Body of pancreas (tissue), 4 donors: ENCODE results near the gene P2RY6. TPM values are rescaled to one million over a fixed set of nuclear protein-coding genes. Genes with fewer than 3 reads are reported as not detected.

ENCODE experiments used
- ATAC-seq: fragments of 150-250 bp; one replicate; pipeline ENCODE4 v1.9.1; 2016
- DNase-seq, 4 donors: peaks; one replicate each; pipeline ENCODE4 v3.0.0-alpha.2; 2019
- H3K27ac ChIP-seq, 4 donors: fragments of 200-600 bp; sonication (generic); 1 replicate in 3 of 4; 2 replicates in 1 of 4; pipeline versions ENCODE4 v1.5.1 to v1.6.1; 2016 to 2019; ENCODE audit warnings: mild to moderate bottlenecking in 1 of 4, mixed read lengths in 1 of 4, moderate library complexity in 1 of 4
- H3K27me3 ChIP-seq, 2 donors: fragments of 200-600 bp; sonication (generic); one replicate each; pipeline ENCODE4 v1.6.0; 2016; ENCODE audit warnings: mild to moderate bottlenecking in 1 of 2
- H3K36me3 ChIP-seq, 2 donors: fragments of 200-600 bp; sonication (generic); replicated peaks in 1 of 2; 2 replicates each; pipeline ENCODE4 v1.5.1; 2016; ENCODE audit warnings: low read depth in 2 of 2; ENCODE audit not compliant: insufficient read depth in 1 of 2
- H3K4me1 ChIP-seq: fragments of 200-600 bp; sonication (generic); one replicate; pipeline ENCODE4 v1.6.0; 2016
- H3K4me3 ChIP-seq, 2 donors: fragments of 200-600 bp; sonication (generic); 1 replicate in 1 of 2; 2 replicates in 1 of 2; pipeline ENCODE4 v1.5.1; 2016 to 2019
- H3K9me3 ChIP-seq, 3 donors: fragments of 200-600 bp; sonication (generic); 1 replicate in 2 of 3; 2 replicates in 1 of 3; pipeline ENCODE4 v1.5.1; 2016
- CTCF ChIP-seq, 7 experiments: fragments of 450-650 bp in 4 of 7; fragments of 200-600 bp in 3 of 7; sonication (generic) in 3 of 7; IDR thresholded peaks; one replicate each; pipeline ENCODE4 v1.5.1; 2016 to 2019; ENCODE audit warnings: antibody characterized with exemption in 7 of 7
- POLR2A ChIP-seq, 3 donors: fragments of 450-650 bp; IDR thresholded peaks; one replicate each; pipeline ENCODE4 v1.6.1; 2016; ENCODE audit warnings: antibody characterized with exemption in 3 of 3, mild to moderate bottlenecking in 2 of 3
- WGBS, 2 donors: methylation state at CpG; one replicate each; pipeline ENCODE4 v1.1.5; 2017; 5-methylcytosine and 5-hydroxymethylcytosine counted together
- intact Hi-C: fragments of 100-400 bp; cut with DNase I; formaldehyde crosslinking; loops from one replicate; pipeline ENCODE4 v1.15.1; 2023
- total RNA-seq, 2 donors: library from RNA; depleted of rRNA; stranded (reverse); fragments of >200 nt; gene quantifications; one replicate each; pipeline ENCODE4 v1.1.0, GENCODE V29; 2016

P2RY6 gene
- total RNA-seq, 2 donors from 2014 or later: not detected

GRCh38 chr11:73320763-73321603 is 48.8 kb downstream of the P2RY6 start:
- intact Hi-C loops: no loop called here
- Histone ChIP-seq H3K4me3 (no peak overlapping the region), H3K9me3 (no peaks in the 10 kb centered on the region), H3K27ac (peak overlapping the region in 2 of 4 donors; percentile 55 to 60), H3K4me1 (peaks cover 35% of the 10 kb centered on the region), H3K27me3 (no peaks in the 10 kb centered on the region), H3K36me3 (no peaks in the 10 kb centered on the region)
- DNase-seq: no peak
- no peak for ATAC-seq
- TF ChIP-seq POLR2A (IDR thresholded peaks at IDR 0.05) (no peak), CTCF (IDR thresholded peaks at IDR 0.05) (no peak)
- 58 to 70% methylated on average over 10 of the region's 10 CpGs for WGBS, 2 donors

DNA sequence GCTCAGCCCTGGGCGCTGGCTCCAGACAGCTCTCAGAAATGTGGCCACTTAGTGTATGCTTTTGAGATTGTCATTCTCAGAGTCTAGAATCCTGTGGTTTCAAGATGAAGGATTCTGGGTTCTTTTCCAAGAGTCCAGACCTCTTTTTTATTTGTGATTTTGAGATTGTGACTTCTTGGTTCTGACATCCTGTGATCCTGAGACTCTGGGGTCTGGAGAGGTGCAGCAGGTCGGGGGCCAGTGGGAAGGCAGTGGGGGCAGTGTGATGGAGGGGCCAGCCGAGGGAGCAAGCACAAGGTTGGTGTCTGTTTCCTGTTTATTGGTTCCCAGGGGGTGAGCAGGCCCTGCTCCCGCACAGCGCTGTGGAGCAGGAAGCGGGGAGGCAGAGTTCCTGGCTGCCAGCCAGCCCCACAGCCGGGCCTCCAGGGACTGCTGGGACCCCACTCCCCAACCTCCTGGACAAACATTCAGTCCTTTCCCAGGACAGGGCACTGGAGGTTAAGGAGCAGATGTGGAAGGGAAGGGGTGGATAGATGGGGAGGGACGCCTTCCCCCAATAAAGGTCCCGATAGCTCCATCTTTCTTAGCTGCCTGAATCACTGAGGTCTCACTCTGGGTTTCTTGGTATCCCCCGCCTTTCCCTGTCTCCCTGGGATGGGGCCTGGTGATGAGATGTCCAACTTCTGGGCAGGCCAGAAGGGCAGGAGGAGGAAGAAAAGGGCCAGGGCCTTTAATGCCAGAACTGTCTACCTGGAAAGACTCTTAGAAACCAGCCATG is 49.7 kb downstream of the P2RY6 start:
- WGBS, 2 donors: 51 to 71% methylated on average over 6 to 10 of the region's 10 CpGs
- Histone ChIP-seq H3K27me3 (no peaks in the 10 kb centered on the region), H3K36me3 (no peaks in the 10 kb centered on the region), H3K4me1 (peaks cover 35% of the 10 kb centered on the region), H3K4me3 (no peak overlapping the region), H3K27ac (peak overlapping the region; percentile 32 to 60 (median 50)), H3K9me3 (no peaks in the 10 kb centered on the region)
- intact Hi-C loops: no loop called here
- TF ChIP-seq CTCF (IDR thresholded peaks at IDR 0.05) (no peak), POLR2A (IDR thresholded peaks at IDR 0.05) (no peak)
- ATAC-seq (peak; percentile 15), DNase-seq (peak in 2 of 4 donors; percentile 46 to 53)

DNA sequence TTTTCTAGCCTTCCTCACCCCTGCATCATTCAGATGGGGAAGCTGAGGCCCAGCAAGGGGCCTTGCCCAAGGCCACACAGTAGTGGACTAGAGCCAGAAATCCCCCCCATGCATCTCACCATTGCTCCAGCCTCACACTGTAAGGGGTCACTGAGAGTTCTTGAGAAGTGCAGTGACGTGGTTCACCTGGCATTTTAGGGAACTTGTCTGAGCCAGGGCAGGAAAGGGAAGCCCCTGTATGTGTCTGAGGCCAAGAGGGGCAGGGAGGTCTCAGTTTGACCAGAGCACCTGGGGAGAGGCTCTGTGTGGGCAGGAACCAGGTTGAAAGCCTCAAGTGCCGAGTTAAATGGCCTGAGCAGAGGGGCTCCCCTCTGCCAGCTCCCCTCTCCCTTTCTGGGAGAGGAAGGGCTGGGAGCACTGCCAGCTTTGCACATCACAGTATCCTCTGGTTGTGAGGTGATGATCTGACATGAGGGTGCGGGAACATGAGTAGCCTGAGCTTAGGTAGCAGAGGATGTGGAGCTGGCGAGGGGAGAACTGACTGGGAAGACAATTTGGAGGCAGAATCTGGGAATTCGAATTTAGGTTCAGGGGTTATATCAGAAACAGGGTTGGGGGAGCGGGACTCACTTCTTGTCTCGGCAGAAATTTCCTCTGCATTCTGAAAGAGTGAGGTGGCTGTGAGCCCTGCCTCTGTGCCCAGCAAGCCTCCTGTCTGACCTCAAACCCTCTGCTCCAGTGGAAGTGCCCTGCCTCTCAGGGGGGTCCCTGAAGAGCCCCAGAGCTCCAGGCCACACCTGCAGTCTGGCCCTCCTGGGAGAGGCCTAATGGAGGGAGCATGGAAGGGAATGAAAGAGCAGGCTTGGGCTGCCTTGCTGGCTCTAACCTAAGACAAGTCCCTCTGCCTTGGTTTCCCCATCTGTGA is 50.5 kb downstream of the P2RY6 start:
- Histone ChIP-seq H3K36me3 (no peaks in the 10 kb centered on the region), H3K27me3 (no peaks in the 10 kb centered on the region), H3K4me1 (peaks cover 29% of the 10 kb centered on the region), H3K27ac (peak overlapping the region in 3 of 4 donors; percentile 44 to 60 (median 55)), H3K9me3 (no peaks in the 10 kb centered on the region), H3K4me3 (no peak overlapping the region)
- no peak for TF ChIP-seq POLR2A (IDR thresholded peaks at IDR 0.05)
- no peak for TF ChIP-seq CTCF (IDR thresholded peaks at IDR 0.05)
- DNase-seq (no peak), ATAC-seq (no peak)
- 76 to 78% methylated on average over 6 to 7 of the region's 7 CpGs for WGBS, 2 donors
- intact Hi-C loops: no loop called here

DNA sequence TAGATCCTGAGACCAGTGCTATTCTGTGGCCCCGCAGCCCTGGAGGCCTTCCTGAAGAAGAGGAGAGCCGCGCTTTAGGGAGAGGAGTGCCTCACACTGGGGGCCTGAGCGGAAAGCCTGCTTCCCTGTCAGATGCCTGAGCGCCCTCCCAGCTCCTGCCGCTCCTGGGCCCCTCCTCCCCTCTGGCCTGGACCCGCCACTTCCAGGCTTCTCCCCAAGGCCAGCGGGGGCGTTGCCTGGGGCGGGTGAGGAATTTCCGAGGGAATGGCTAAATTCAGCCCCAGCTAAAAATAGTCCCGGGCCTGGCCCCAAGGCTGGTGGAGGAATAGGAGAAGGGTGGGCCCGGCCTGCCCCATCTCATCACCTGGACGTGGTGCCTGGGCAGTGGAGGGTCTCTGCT is 51.3 kb downstream of the P2RY6 start:
- Histone ChIP-seq H3K4me3 (no peak overlapping the region), H3K27ac (peak overlapping the region in 3 of 4 donors; percentile 38 to 60 (median 44)), H3K27me3 (no peaks in the 10 kb centered on the region), H3K4me1 (peaks cover 29% of the 10 kb centered on the region), H3K36me3 (no peaks in the 10 kb centered on the region), H3K9me3 (no peaks in the 10 kb centered on the region)
- intact Hi-C loops: no loop called here
- DNase-seq (peak in 3 of 4 donors; percentile 46 to 57 (median 55)), ATAC-seq (peak; percentile 33)
- TF ChIP-seq POLR2A (IDR thresholded peaks at IDR 0.05): no peak
- TF ChIP-seq CTCF (IDR thresholded peaks at IDR 0.05): no peak
- WGBS, 2 donors: 27 to 39% methylated on average over 6 to 13 of the region's 14 CpGs
